Measurements from ENCODE around the gene DCTPP1. TPM values are rescaled to one million over a fixed set of nuclear protein-coding genes. Genes with fewer than 3 reads are reported as not detected.

The DCTPP1 gene
- total and polyA plus RNA-seq, 2 of the 13 experiments (the other 11 are each of a cell fraction or from before 2014, with no cell fraction given): 54.8 to 74.4 TPM

DNA sequence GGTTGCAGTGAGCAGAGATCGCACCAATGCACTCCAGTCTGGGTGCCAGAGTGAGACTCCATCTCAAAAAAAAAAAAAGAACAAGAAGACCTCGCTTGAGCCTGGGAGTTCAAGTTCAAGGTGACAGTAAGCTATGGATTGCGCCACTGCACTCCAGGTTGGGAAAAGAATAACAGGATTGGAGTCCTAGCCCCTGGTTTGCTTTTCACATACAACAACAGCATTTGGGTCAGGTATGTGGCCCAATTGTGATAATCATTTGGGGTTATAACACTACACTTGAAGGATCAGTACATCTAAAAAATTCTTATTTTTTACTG is 19.2 kb upstream of the DCTPP1 start (continued):
- TF ChIP-seq, protein P1, sequence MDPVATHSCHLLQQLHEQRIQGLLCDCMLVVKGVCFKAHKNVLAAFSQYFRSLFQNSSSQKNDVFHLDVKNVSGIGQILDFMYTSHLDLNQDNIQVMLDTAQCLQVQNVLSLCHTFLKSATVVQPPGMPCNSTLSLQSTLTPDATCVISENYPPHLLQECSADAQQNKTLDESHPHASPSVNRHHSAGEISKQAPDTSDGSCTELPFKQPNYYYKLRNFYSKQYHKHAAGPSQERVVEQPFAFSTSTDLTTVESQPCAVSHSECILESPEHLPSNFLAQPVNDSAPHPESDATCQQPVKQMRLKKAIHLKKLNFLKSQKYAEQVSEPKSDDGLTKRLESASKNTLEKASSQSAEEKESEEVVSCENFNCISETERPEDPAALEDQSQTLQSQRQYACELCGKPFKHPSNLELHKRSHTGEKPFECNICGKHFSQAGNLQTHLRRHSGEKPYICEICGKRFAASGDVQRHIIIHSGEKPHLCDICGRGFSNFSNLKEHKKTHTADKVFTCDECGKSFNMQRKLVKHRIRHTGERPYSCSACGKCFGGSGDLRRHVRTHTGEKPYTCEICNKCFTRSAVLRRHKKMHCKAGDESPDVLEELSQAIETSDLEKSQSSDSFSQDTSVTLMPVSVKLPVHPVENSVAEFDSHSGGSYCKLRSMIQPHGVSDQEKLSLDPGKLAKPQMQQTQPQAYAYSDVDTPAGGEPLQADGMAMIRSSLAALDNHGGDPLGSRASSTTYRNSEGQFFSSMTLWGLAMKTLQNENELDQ (CRISPR knock-in tag; IDR thresholded peaks at IDR 0.05; ENCODE audit: borderline replicate concordance): no peak
- peak; percentile 39; the same call in 1 of the 2 replicates for TF ChIP-seq HNF1A (IDR thresholded peaks at IDR 0.05; ENCODE audit: low read depth)
- TF ChIP-seq HNF1A (CRISPR knock-in tag; IDR thresholded peaks at IDR 0.05; ENCODE audit: borderline replicate concordance): no peak
- TF ChIP-seq ZNF530 (CRISPR knock-in tag; IDR thresholded peaks at IDR 0.05; ENCODE audit: low read depth): no peak
- no peak for TF ChIP-seq THYN1 (CRISPR knock-in tag; IDR thresholded peaks at IDR 0.05; ENCODE audit: borderline replicate concordance, low read depth)
- no peak for TF ChIP-seq ARNT2 (CRISPR knock-in tag; IDR thresholded peaks at IDR 0.05; ENCODE audit: low read depth)
- peak; percentile 39; the same call in 1 of the 2 replicates for TF ChIP-seq CBX5 (CRISPR knock-in tag; IDR thresholded peaks at IDR 0.05; ENCODE audit: borderline replicate concordance)
- TF ChIP-seq IRF2 (CRISPR knock-in tag; IDR thresholded peaks at IDR 0.05): peak; percentile 44; the same call in 1 of the 2 replicates
- TF ChIP-seq, protein P2, sequence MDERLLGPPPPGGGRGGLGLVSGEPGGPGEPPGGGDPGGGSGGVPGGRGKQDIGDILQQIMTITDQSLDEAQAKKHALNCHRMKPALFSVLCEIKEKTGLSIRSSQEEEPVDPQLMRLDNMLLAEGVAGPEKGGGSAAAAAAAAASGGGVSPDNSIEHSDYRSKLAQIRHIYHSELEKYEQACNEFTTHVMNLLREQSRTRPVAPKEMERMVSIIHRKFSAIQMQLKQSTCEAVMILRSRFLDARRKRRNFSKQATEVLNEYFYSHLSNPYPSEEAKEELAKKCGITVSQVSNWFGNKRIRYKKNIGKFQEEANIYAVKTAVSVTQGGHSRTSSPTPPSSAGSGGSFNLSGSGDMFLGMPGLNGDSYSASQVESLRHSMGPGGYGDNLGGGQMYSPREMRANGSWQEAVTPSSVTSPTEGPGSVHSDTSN (CRISPR knock-in tag; IDR thresholded peaks at IDR 0.05): no peak
- TF ChIP-seq, protein P3, sequence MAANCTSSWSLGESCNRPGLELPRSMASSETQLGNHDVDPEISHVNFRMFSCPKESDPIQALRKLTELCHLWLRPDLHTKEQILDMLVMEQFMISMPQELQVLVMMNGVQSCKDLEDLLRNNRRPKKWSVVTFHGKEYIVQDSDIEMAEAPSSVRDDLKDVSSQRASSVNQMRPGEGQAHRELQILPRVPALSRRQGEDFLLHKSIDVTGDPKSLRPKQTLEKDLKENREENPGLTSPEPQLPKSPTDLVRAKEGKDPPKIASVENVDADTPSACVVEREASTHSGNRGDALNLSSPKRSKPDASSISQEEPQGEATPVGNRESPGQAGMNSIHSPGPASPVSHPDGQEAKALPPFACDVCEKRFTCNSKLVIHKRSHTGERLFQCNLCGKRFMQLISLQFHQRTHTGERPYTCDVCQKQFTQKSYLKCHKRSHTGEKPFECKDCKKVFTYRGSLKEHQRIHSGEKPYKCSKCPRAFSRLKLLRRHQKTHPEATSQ (CRISPR knock-in tag; IDR thresholded peaks at IDR 0.05; ENCODE audit: borderline replicate concordance): no peak
- no peak for TF ChIP-seq ZBTB46 (CRISPR knock-in tag; IDR thresholded peaks at IDR 0.05; ENCODE audit: borderline replicate concordance)
- TF ChIP-seq, protein P4, sequence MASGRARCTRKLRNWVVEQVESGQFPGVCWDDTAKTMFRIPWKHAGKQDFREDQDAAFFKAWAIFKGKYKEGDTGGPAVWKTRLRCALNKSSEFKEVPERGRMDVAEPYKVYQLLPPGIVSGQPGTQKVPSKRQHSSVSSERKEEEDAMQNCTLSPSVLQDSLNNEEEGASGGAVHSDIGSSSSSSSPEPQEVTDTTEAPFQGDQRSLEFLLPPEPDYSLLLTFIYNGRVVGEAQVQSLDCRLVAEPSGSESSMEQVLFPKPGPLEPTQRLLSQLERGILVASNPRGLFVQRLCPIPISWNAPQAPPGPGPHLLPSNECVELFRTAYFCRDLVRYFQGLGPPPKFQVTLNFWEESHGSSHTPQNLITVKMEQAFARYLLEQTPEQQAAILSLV (CRISPR knock-in tag; IDR thresholded peaks at IDR 0.05; ENCODE audit: borderline replicate concordance): no peak
- no peak for TF ChIP-seq MZF1 (CRISPR knock-in tag; IDR thresholded peaks at IDR 0.05; ENCODE audit: borderline replicate concordance)
- TF ChIP-seq GATAD2A (CRISPR knock-in tag; IDR thresholded peaks at IDR 0.05): peak; percentile 82
- peak; percentile 27; the same call in 1 of the 2 replicates for TF ChIP-seq GABPB1 (CRISPR knock-in tag; IDR thresholded peaks at IDR 0.05)
- TF ChIP-seq ZSCAN21 (CRISPR knock-in tag; IDR thresholded peaks at IDR 0.05; ENCODE audit: borderline replicate concordance): no peak
- TF ChIP-seq ZNF350 (CRISPR knock-in tag; IDR thresholded peaks at IDR 0.05; ENCODE audit: borderline replicate concordance, low read depth): no peak
- peak; percentile 76 for TF ChIP-seq ZNF614 (CRISPR knock-in tag; IDR thresholded peaks at IDR 0.05; ENCODE audit: borderline replicate concordance)

Measured in HepG2 (cell line).